Neural cell (in vitro differentiated cells): ENCODE measurements around the gene PTPN22. TPM values are rescaled to one million over a fixed set of nuclear protein-coding genes. Genes with fewer than 3 reads are reported as not detected.

Experiments used
- H2AFZ ChIP-seq: fragments of 200-600, 300-800 bp; sonication (generic), shearing (Covaris generic); 2 replicates; pipeline ENCODE4 v1.6.0; 2014; ENCODE audit warnings: low read depth, mild to moderate bottlenecking, antibody characterized with exemption, low read length, moderate library complexity
- H3F3A ChIP-seq: fragments of 200-600 bp; shearing (Covaris generic); 2 replicates; pipeline ENCODE4 v1.6.1; 2016; ENCODE audit warnings: mild to moderate bottlenecking, moderate library complexity, mixed read lengths, antibody characterized with exemption, low read length; ENCODE audit not compliant: insufficient read depth, poor library complexity, severe bottlenecking
- H3K27ac ChIP-seq: fragments of 200-600, 300-800 bp; sonication (generic), shearing (Covaris generic); 2 replicates; pipeline ENCODE4 v1.5.1; 2014; ENCODE audit warnings: mild to moderate bottlenecking, low read length, moderate library complexity
- H3K27me3 ChIP-seq: fragments of 300-800, 200-600 bp; sonication (generic), shearing (Covaris generic); 2 replicates; pipeline ENCODE4 v1.6.0; 2014; ENCODE audit warnings: mild to moderate bottlenecking, low read depth, low read length, moderate library complexity; ENCODE audit not compliant: insufficient read depth
- H3K36me3 ChIP-seq: fragments of 300-800, 200-600 bp; sonication (generic), shearing (Covaris generic); 2 replicates; pipeline ENCODE4 v1.5.1; 2014; ENCODE audit warnings: mild to moderate bottlenecking, antibody characterized with exemption, low read length, moderate library complexity; ENCODE audit not compliant: insufficient read depth
- H3K4me2 ChIP-seq: fragments of 300-800, 200-600 bp; sonication (generic), shearing (Covaris generic); 2 replicates; pipeline ENCODE4 v1.6.0; 2014; ENCODE audit warnings: mild to moderate bottlenecking, low read length
- H3K4me3 ChIP-seq: fragments of 300-800, 200-600 bp; sonication (generic), shearing (Covaris generic); 2 replicates; pipeline ENCODE4 v1.5.1; 2014; ENCODE audit warnings: mild to moderate bottlenecking, low read length, moderate library complexity
- H3K79me2 ChIP-seq: fragments of 200-600 bp; shearing (Covaris generic); replicated peaks from 2 replicates; pipeline ENCODE4 v1.6.0; 2014; ENCODE audit warnings: mild to moderate bottlenecking, low read length, moderate library complexity; ENCODE audit not compliant: insufficient read depth
- H3K9ac ChIP-seq: fragments of 300-800, 200-600 bp; sonication (generic), shearing (Covaris generic); 2 replicates; pipeline ENCODE4 v1.6.1; 2016; ENCODE audit warnings: mild to moderate bottlenecking, low read length, mixed read lengths
- H3K9me2 ChIP-seq: fragments of 200-600 bp; shearing (Covaris generic); 2 replicates; pipeline ENCODE4 v1.6.1; 2016; ENCODE audit warnings: mild to moderate bottlenecking, low read length, mixed read lengths; ENCODE audit not compliant: insufficient read depth
- H3K9me3 ChIP-seq: fragments of 200-600, 300-800 bp; sonication (generic), shearing (Covaris generic); 2 replicates; pipeline ENCODE4 v1.6.1; 2016; ENCODE audit warnings: mild to moderate bottlenecking, mixed run types, low read length, moderate library complexity, mixed read lengths
- H4K20me1 ChIP-seq: fragments of 200-600 bp; shearing (Covaris generic); 2 replicates; pipeline ENCODE4 v1.6.1; 2016; ENCODE audit warnings: mild to moderate bottlenecking, mixed run types; ENCODE audit not compliant: insufficient read depth
- EP300 ChIP-seq: fragments of 450-650 bp; conservative IDR thresholded peaks from 2 replicates; pipeline ENCODE4 v1.6.1; 2014; ENCODE audit warnings: antibody characterized with exemption, mild to moderate bottlenecking, moderate library complexity; ENCODE audit not compliant: poor library complexity, severe bottlenecking
- EZH2 ChIP-seq: fragments of 200-600, 300-800 bp; shearing (Covaris generic), sonication (generic); IDR thresholded peaks from 2 replicates; pipeline ENCODE4 v1.6.1; 2014; ENCODE audit warnings: antibody characterized with exemption, low read length, borderline replicate concordance, mild to moderate bottlenecking; ENCODE audit not compliant: insufficient read depth, poor library complexity, severe bottlenecking
- MXI1 ChIP-seq: fragments of 450-650 bp; conservative IDR thresholded peaks from 2 replicates; pipeline ENCODE4 v1.6.1; 2014; ENCODE audit warnings: antibody characterized with exemption, mild to moderate bottlenecking; ENCODE audit not compliant: poor library complexity, severe bottlenecking
- POLR2AphosphoS5 ChIP-seq: IDR thresholded peaks from 2 replicates; pipeline ENCODE4 v1.6.1; 2012
- RAD21 ChIP-seq: fragments of 450-650 bp; conservative IDR thresholded peaks from 2 replicates; pipeline ENCODE4 v1.6.1; 2014; ENCODE audit warnings: antibody characterized with exemption, mild to moderate bottlenecking, moderate library complexity
- SMC3 ChIP-seq: fragments of 450-650 bp; conservative IDR thresholded peaks from 2 replicates; pipeline ENCODE4 v1.6.1; 2014; ENCODE audit warnings: antibody characterized with exemption, mild to moderate bottlenecking, moderate library complexity; ENCODE audit not compliant: poor library complexity
- TAF1 ChIP-seq: IDR thresholded peaks from 2 replicates; pipeline ENCODE4 v1.6.1; 2012; ENCODE audit warnings: low read depth
- polyA plus RNA-seq: library from polyadenylated mRNA; depleted of rRNA; stranded (reverse); fragments of >200 nt; gene quantifications from 2 replicates; pipeline ENCODE4 v1.2.3, GENCODE V29; 2014
- TF ChIP-seq, protein P1 (sequence below): fragments of 450-650 bp; IDR thresholded peaks from 2 replicates; pipeline ENCODE4 v1.5.1; 2014; ENCODE audit warnings: antibody characterized with exemption, mild to moderate bottlenecking, moderate library complexity; ENCODE audit not compliant: poor library complexity, severe bottlenecking
- TF ChIP-seq, protein P2 (sequence below): IDR thresholded peaks from 2 replicates; pipeline ENCODE4 v1.6.1; 2012; ENCODE audit warnings: borderline replicate concordance

Gene PTPN22
- polyA plus RNA-seq, 1 donor from 2014 or later = 0.92 TPM

DNA sequence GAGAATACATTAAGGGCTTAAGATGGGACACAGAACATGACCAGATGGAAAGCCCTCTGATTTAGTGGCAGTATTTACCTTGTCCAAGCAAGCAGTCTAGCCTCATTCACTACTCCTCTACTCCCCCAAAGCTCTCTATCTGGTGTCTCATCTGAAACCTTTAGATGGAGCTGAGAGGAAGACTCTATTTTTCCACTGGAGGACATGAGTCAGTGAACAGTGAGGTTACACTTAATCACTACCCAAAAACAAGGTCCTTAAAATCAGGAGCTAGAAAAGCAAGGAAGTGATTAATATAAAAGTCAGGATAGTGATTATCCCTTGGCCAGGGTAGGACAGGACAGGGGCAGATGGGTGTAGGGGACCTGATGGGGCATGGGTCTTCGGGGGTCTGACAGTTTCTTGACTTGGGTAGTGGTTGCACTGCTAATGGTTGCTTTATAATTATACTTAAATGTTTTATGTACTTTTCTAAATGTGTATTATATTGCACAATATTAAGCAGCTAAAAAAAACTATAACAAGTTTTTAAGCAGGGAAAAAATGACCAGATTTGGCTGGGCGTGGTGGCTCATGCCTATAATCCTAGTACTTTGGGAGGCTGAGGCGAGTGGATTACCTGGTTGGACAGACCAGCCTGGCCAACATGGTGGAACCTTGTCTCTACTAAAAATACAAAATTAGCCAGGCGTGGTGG, 3.0 kb downstream of the PTPN22 start:
- Histone ChIP-seq H2AFZ (no peak overlapping the region), H3K36me3 (no peaks in the 10 kb centered on the region), H4K20me1 (no peaks in the 10 kb centered on the region), H3K9me2 (no peaks in the 10 kb centered on the region), H3K9me3 (no peaks in the 10 kb centered on the region), H3K4me3 (no peak overlapping the region), H3K27ac (no peak overlapping the region), H3K27me3 (no peaks in the 10 kb centered on the region), H3K79me2 (no peaks in the 10 kb centered on the region), H3K9ac (no peak overlapping the region), H3F3A (no peaks in the 10 kb centered on the region), H3K4me2 (no peak overlapping the region)
- TF ChIP-seq RAD21 (no peak), EP300 (no peak), SMC3 (no peak), POLR2AphosphoS5 (no peak), EZH2 (no peak), TAF1 (no peak), MXI1 (no peak)
- TF ChIP-seq, protein P1, sequence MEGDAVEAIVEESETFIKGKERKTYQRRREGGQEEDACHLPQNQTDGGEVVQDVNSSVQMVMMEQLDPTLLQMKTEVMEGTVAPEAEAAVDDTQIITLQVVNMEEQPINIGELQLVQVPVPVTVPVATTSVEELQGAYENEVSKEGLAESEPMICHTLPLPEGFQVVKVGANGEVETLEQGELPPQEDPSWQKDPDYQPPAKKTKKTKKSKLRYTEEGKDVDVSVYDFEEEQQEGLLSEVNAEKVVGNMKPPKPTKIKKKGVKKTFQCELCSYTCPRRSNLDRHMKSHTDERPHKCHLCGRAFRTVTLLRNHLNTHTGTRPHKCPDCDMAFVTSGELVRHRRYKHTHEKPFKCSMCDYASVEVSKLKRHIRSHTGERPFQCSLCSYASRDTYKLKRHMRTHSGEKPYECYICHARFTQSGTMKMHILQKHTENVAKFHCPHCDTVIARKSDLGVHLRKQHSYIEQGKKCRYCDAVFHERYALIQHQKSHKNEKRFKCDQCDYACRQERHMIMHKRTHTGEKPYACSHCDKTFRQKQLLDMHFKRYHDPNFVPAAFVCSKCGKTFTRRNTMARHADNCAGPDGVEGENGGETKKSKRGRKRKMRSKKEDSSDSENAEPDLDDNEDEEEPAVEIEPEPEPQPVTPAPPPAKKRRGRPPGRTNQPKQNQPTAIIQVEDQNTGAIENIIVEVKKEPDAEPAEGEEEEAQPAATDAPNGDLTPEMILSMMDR = no peak
- TF ChIP-seq, protein P2, sequence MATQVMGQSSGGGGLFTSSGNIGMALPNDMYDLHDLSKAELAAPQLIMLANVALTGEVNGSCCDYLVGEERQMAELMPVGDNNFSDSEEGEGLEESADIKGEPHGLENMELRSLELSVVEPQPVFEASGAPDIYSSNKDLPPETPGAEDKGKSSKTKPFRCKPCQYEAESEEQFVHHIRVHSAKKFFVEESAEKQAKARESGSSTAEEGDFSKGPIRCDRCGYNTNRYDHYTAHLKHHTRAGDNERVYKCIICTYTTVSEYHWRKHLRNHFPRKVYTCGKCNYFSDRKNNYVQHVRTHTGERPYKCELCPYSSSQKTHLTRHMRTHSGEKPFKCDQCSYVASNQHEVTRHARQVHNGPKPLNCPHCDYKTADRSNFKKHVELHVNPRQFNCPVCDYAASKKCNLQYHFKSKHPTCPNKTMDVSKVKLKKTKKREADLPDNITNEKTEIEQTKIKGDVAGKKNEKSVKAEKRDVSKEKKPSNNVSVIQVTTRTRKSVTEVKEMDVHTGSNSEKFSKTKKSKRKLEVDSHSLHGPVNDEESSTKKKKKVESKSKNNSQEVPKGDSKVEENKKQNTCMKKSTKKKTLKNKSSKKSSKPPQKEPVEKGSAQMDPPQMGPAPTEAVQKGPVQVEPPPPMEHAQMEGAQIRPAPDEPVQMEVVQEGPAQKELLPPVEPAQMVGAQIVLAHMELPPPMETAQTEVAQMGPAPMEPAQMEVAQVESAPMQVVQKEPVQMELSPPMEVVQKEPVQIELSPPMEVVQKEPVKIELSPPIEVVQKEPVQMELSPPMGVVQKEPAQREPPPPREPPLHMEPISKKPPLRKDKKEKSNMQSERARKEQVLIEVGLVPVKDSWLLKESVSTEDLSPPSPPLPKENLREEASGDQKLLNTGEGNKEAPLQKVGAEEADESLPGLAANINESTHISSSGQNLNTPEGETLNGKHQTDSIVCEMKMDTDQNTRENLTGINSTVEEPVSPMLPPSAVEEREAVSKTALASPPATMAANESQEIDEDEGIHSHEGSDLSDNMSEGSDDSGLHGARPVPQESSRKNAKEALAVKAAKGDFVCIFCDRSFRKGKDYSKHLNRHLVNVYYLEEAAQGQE = no peak

DNA sequence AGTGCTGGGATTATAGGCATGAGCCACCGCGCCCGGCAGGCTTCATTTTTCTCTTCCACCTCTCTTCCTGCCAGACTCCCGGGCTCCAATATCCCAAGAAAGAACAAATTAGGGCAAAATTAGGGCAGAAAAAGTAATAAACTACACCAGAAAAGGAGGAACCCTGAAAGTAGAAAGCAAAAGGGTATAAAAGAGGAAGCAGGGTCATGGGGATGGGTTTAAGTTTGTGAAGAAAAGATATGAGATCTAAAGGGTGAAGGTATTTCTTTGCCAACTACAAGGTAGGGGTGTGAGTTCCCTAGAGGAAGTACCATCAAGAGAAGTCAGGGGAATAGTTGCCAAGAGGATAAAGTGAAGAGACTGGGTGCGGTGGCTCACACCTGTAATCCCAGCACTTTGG, 9.9 kb downstream of the PTPN22 start:
- Histone ChIP-seq H3K9me3 (no peaks in the 10 kb centered on the region), H3K4me2 (no peak overlapping the region), H3K27ac (no peak overlapping the region), H2AFZ (no peak overlapping the region), H3F3A (no peaks in the 10 kb centered on the region), H3K9ac (no peak overlapping the region), H3K36me3 (no peaks in the 10 kb centered on the region), H3K9me2 (no peaks in the 10 kb centered on the region), H3K27me3 (no peaks in the 10 kb centered on the region), H3K79me2 (no peaks in the 10 kb centered on the region), H4K20me1 (no peaks in the 10 kb centered on the region), H3K4me3 (no peak overlapping the region)
- TF ChIP-seq EP300 = no peak
- no peak for TF ChIP-seq MXI1
- TF ChIP-seq, protein P2 = no peak
- no peak for TF ChIP-seq TAF1
- no peak for TF ChIP-seq EZH2
- no peak for TF ChIP-seq POLR2AphosphoS5
- TF ChIP-seq RAD21 = no peak
- TF ChIP-seq, protein P1 = no peak
- TF ChIP-seq SMC3 = no peak
